COLO668 (cell line): ENCODE results near the gene IKBKG.
"Not testable (repeated sequence)": the region's sequence is repeated elsewhere in the genome, so short reads cannot be mapped to it uniquely, and the experiment has no call there.

Source experiments
- DNase-seq: peaks from one replicate; lab custom pipeline; 2025; ENCODE audit not compliant: unreplicated experiment; lab: John Stamatoyannopoulos, UW

Gene IKBKG

GRCh38 chrX:154547245-154548027, at the start of gene IKBKG:
Gene IKBKG, plus strand, starts transcription at chrX:154547620. Its CDS starts 4,383 bp downstream, at chrX:154552003.
- peak; percentile 95 for DNase-seq

- not testable (repeated sequence) for DNase-seq
Observed at GRCh38 chrX:154501423-154501822, 46.0 kb upstream of the IKBKG start.

- DNase-seq = no peak
Observed at GRCh38 chrX:154502098-154502497, 45.3 kb upstream of the IKBKG start.

- DNase-seq = no peak
Observed at GRCh38 chrX:154502989-154503388, 44.4 kb upstream of the IKBKG start.

- DNase-seq = no peak
Observed at GRCh38 chrX:154505734-154506133, 41.7 kb upstream of the IKBKG start.

DNA sequence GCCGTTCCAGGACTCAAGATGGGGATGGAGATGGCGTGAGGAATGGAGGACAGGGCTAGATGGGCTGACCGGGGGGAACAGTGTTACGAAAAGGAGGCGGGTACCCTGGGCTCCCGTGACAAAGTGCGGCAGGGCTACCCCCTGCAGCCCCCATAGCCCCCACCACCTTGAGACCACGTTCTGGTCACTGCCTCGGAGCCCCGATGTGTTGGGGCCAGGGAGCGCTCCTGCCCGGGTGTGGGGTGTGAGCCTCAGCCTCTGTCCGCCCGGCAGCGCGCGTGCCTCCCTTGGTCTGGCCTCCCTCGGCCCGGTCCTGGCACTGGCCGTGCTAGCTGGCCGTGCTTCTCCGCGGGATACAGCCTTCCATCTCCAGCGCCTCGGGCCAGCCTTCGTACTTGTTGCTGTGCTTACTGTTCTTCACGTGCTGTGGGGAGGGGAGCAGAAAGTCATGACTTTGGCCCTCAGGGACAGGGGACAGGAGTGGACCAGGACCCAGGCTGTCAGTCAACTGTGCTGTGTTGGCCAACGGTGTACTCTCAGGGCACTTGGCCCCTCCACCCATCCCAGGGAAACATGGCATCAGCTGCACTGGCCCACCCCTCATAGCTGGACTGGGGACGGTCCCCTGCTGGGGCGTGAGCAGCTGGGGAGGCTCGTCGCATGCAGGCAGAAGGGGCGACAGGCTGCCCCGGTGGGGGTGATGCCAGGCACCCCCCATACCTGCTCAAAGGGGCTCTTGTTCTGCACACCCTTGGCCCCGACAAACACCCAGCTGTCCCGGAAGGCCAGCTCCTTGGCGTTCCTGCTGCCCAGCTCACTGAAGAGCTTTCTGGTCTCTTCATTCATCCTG, 40.7 kb upstream of the IKBKG start:
- DNase-seq = no peak

- DNase-seq = no peak
Observed at GRCh38 chrX:154507673-154508383, 39.6 kb upstream of the IKBKG start.

GRCh38 chrX:154508384-154508745, 39.1 kb upstream of the IKBKG start:
- no peak for DNase-seq

DNA sequence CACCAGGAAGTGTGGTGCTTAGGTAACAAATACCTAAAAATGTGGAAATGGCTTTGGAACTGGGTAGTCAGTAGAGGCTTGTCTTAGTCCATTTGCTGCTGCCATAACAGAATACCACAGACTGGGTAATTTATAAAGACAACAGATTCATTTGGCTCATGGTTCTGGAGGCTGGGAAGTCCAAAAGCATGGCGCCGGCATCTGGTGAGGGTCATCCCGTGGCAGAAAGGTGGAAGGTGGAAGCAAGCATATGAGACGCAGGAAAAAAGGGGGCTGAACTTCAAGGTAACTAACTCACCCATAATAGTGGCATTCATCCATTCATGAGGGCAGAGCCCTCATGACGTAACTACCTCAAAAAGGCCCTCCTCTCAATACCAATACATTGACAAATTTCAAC, 38.0 kb upstream of the IKBKG start:
- DNase-seq = no peak

- no peak for DNase-seq
Observed at GRCh38 chrX:154511761-154512160, 35.7 kb upstream of the IKBKG start.

DNA sequence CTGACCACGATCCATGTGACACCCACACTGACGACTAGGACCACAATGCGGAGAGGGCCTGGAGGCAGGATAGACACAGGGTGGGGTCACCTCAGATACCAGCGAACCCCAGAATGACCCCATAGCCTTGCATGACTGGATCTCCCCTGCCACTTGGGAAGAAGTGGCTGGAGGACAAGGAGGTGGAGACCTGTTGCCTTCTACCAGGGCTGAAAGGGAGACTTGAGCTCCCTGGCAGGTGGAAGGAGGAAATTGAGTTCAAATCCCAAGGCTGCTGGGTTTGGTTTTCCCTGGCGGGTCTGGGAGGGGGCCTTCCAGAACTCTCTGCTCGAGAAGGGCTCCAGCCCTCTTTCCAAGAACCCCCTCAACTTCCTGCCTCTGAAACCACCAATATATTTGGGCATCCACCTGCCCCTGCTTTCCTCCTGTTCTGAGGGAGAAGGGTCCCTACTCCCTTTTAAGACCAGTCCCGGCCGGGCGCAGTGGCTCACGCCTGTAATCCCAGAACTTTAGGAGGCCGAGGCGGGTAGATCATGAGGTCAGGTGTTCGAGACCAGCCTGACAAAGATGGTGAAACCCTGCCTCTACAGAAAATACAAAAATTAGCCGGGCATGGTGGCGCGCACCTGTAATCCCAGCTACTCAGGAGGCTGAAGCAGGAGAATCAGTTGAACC, 34.4 kb upstream of the IKBKG start:
- no peak for DNase-seq

DNA sequence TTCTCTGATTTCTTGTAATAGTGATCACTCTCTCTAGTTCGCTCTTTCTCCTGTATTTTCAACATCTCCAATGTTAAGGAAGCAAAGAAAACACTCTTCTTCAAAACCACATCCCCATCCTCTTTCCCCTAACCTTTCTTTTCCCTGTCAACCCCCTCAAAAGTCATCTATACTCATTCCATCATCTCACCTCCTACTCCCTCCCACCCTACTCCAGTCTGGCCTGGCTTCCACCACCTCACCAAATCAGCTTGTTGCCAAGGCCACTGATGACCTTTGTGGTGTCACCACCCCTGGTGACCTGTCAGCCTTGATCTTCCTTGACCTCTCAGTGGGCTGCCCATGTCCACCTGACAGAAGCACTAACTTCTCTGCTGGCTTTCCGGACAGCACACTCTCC, 33.7 kb upstream of the IKBKG start:
- DNase-seq = no peak

- DNase-seq = peak; percentile 68
Observed at GRCh38 chrX:154515090-154515965, 32.1 kb upstream of the IKBKG start.

DNA sequence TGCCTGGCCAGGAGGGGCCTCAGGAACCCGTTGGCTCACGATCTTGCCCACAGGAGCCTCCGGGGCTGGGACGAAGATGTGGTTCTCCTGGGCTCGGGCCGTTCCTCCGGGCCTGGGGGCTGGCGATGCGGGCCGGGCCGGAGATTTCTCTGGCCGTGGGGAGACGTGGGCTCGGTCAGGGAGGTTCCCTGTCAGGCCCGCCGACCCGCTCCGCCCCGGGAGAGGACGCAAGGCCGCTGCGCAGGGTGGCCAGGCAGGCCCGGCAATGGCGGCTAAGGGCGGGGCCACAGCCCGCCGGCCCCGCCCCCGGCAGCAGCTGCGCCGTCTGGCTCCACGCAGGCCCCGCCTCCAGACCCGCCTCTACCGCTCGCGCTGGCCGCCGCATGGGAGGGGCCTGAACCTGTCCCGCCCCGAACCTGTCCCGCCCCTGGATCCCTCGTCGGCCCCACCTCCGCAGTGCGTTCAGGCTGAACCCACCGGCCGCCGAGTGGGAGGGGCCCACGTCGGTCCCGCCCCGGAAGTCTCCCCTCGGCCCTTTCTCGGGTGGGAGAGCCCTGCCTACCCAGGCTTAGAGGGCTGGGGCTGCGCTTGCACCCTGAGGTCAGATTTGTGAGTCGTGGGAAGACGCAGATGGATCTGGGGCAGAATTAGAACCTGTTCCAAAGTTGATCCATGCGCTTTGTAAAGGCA, 31.3 kb upstream of the IKBKG start, which contains the start of gene FAM3A:
Gene FAM3A, minus strand, starts transcription at position 267 of the 690 bp plus-strand sequence. CDS start 460 bp downstream, outside the sequence.
- DNase-seq = peak; percentile 97

DNA sequence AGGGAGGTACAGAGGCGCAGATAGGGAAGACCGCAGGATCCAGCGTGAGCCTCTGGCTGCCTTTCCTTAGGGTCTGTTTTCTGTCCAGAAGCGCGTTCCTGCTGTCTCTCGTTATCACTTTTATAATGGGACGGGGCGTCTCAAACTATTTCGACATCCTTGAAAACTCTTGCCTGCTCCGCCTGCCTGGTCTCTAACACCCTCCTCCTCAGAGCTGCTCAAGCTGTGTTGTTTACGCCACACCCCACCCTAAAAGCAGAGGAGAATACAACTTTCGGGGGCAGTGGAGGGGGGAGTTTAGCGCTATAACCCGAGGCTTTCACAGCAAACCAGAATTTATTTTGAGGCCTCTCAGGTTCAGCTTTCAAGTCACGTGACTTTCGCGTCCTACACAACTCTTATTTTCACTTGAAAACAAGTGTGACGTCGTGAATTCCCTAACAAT, 30.7 kb upstream of the IKBKG start:
- DNase-seq = no peak

- DNase-seq = no peak
Observed at GRCh38 chrX:154517101-154517781, 30.2 kb upstream of the IKBKG start.

DNA sequence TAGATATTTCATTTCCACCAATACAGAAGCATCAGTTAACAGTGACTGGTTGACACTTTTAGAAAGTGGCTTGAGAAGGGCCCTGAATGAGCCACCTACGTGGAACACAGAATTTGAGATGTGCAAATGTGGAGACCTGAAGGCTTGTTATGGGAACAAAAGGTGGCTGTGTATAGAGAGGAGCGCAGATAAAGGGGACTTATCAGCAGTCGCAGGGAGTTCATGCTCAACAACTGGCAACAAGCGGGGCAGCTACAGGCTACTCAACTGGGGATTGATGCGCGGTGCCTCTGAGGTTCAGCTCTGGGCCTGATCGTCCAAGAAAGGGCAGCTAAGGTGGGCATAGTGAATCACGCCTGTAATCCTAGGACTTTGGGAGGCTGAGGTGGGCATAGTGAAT, 28.0 kb upstream of the IKBKG start:
- DNase-seq = no peak

DNA sequence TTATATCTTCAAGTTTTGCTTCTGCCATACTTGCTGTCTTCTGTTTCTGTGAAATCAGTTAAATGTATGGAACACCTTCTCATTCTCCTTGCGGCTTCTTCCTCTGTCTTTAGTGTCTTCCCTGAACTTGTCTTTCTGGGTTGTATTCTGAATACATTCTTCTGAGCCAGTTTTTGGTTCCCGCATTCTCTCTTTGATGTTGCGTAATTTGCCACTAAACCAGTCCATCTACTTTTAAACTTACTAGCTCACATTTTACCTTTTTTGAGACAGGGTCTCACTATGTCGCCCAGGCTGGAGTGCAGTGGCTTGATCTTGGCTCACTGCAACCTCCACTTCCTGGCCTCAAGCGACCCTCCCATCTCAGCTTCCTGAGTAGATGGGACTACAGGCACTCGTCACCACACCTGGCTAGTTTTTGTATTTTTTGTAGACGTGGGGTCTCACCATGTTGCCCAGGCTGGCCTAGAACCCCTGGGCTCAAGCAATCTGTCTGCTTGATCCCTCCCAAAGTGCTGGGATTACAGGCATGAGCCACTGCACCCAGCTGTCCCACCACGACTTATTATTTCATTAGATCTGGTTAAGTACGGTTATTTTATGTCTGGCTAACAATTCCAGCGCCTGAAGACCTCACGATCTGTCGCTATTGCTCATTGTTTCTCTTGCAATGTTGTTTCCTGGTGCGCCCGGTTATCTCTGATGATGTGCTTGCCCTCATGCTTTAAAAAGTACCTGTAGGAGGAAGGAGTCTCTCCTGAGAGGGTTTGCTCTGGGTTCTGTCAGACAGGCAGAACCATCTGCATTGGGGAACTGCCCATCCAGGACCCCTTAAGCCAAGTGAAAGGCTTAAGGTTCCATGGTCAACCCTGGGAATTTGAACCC, 21.6 kb upstream of the IKBKG start:
- DNase-seq = no peak
